Measurements from ENCODE around the gene GATAD2A. TPM values are rescaled to one million over a fixed set of nuclear protein-coding genes. Genes with fewer than 3 reads are reported as not detected.
A peak's percentile ranks its signal among the peaks of the same experiment; 100 is the strongest.

GATAD2A gene
- total and polyA plus RNA-seq, 9 of the 15 experiments (the other 6 are each of a cell fraction or from before 2014, with no cell fraction given): 2.4 to 226 (median 44.2) TPM

DNA sequence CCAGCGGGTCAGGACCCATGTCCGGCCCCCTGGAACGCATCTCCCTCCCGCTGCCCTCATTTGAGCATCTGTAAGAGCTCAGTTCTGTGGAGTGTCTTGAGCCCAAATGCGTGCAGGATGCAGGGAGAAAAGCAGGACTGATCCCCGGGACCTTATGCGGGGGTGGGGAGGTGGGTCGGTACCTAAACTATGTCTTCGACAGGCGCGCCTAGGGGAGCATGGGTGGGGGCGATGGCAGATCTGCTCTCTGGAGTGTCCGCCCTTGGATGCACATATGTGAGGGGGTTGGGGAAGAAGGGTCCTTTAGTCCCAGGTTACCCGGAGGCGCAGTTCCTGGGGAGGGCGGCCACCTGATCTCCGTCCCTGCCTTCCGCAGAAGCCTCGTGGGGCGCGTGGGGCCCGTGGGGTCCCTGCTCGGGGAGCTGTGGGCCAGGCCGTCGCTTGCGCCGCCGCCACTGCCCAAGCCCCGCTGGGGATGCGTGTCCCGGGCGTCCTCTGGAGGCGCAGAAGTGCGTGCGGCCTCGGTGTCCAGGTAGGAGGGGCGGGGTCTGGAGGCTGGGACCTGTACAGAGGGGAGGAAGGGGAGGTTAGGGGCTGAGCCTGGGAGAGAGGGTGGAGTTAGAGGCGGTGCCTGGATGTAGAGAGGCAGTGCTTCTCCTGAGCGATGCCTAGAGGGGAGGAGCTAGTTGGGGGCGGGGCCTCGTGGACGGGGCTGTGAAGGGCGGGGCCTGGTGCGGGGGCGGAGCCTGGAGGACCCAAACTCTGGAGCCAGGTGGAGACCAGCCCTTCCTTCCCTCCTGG, 135.4 kb downstream of the GATAD2A start (continued):
- TF ChIP-seq, protein P1, sequence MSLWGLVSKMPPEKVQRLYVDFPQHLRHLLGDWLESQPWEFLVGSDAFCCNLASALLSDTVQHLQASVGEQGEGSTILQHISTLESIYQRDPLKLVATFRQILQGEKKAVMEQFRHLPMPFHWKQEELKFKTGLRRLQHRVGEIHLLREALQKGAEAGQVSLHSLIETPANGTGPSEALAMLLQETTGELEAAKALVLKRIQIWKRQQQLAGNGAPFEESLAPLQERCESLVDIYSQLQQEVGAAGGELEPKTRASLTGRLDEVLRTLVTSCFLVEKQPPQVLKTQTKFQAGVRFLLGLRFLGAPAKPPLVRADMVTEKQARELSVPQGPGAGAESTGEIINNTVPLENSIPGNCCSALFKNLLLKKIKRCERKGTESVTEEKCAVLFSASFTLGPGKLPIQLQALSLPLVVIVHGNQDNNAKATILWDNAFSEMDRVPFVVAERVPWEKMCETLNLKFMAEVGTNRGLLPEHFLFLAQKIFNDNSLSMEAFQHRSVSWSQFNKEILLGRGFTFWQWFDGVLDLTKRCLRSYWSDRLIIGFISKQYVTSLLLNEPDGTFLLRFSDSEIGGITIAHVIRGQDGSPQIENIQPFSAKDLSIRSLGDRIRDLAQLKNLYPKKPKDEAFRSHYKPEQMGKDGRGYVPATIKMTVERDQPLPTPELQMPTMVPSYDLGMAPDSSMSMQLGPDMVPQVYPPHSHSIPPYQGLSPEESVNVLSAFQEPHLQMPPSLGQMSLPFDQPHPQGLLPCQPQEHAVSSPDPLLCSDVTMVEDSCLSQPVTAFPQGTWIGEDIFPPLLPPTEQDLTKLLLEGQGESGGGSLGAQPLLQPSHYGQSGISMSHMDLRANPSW (CRISPR knock-in tag; IDR thresholded peaks at IDR 0.05): no peak
- TF ChIP-seq, protein P2, sequence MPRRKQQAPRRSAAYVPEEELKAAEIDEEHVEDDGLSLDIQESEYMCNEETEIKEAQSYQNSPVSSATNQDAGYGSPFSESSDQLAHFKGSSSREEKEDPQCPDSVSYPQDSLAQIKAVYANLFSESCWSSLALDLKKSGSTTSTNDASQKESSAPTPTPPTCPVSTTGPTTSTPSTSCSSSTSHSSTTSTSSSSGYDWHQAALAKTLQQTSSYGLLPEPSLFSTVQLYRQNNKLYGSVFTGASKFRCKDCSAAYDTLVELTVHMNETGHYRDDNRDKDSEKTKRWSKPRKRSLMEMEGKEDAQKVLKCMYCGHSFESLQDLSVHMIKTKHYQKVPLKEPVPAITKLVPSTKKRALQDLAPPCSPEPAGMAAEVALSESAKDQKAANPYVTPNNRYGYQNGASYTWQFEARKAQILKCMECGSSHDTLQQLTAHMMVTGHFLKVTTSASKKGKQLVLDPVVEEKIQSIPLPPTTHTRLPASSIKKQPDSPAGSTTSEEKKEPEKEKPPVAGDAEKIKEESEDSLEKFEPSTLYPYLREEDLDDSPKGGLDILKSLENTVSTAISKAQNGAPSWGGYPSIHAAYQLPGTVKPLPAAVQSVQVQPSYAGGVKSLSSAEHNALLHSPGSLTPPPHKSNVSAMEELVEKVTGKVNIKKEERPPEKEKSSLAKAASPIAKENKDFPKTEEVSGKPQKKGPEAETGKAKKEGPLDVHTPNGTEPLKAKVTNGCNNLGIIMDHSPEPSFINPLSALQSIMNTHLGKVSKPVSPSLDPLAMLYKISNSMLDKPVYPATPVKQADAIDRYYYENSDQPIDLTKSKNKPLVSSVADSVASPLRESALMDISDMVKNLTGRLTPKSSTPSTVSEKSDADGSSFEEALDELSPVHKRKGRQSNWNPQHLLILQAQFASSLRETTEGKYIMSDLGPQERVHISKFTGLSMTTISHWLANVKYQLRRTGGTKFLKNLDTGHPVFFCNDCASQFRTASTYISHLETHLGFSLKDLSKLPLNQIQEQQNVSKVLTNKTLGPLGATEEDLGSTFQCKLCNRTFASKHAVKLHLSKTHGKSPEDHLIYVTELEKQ (CRISPR knock-in tag; IDR thresholded peaks at IDR 0.05): no peak
- TF ChIP-seq CTBP1 (IDR thresholded peaks at IDR 0.05; ENCODE audit: borderline replicate concordance): 0 out of 2 replicates have a peak, but pooled peaks have one; percentile 19
- TF ChIP-seq CREB1 (IDR thresholded peaks at IDR 0.05): no peak; the same call in 1 of the 2 replicates
- no peak for TF ChIP-seq CREB1 (CRISPR knock-in tag; IDR thresholded peaks at IDR 0.05)
- TF ChIP-seq, protein P3, sequence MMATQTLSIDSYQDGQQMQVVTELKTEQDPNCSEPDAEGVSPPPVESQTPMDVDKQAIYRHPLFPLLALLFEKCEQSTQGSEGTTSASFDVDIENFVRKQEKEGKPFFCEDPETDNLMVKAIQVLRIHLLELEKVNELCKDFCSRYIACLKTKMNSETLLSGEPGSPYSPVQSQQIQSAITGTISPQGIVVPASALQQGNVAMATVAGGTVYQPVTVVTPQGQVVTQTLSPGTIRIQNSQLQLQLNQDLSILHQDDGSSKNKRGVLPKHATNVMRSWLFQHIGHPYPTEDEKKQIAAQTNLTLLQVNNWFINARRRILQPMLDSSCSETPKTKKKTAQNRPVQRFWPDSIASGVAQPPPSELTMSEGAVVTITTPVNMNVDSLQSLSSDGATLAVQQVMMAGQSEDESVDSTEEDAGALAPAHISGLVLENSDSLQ (IDR thresholded peaks at IDR 0.05): peak; percentile 56
